PC-3 (cell line): ENCODE results near the gene ACKR3. TPM values are rescaled to one million over a fixed set of nuclear protein-coding genes. Genes with fewer than 3 reads are reported as not detected.

Source experiments
- ATAC-seq: fragments of 200-7000 bp; cut with Tn5 transposase; 2 replicates; pipeline ENCODE4 v1.9.1; 2020; ENCODE audit warnings: mild to moderate bottlenecking, moderate library complexity
- BruUV-seq: library from RNA; stranded (reverse); fragments of 400-500 nt; replicated peaks from 2 replicates; lab custom pipeline; 2021; lab: Mats Ljungman, UMichigan
- CTCF ChIA-PET: fragments of 300-600 bp; sonication (Branson Sonifier 250); formaldehyde crosslinking; loops from one replicate; lab custom pipeline; 2022; ENCODE audit warnings: antibody characterized with exemption; lab: Charles Lee
- POLR2A ChIA-PET: fragments of 300-600 bp; sonication (Branson Sonifier 250); formaldehyde crosslinking; loops from one replicate; lab custom pipeline; 2022; ENCODE audit warnings: antibody characterized with exemption; ENCODE audit not compliant: unreplicated experiment; lab: Charles Lee
- DNase-seq: peaks from one replicate; pipeline ENCODE4 v3.0.0-alpha.2; 2015
- H2AFZ ChIP-seq: fragments of 300-600 bp; sonication (generic); 2 replicates; pipeline ENCODE4 v1.6.0; 2016; ENCODE audit warnings: antibody characterized with exemption, low read length
- H3F3A ChIP-seq: fragments of 300-600 bp; sonication (generic); one replicate; pipeline ENCODE4 v1.6.0; 2017; ENCODE audit warnings: antibody characterized with exemption, low read length, control low read depth, mild to moderate bottlenecking; ENCODE audit not compliant: unreplicated experiment
- H3K27ac ChIP-seq: fragments of 300-600 bp; sonication (generic); 2 replicates; pipeline ENCODE4 v1.5.1; 2016; ENCODE audit warnings: mild to moderate bottlenecking, low read length
- H3K27me3 ChIP-seq: fragments of 300-600 bp; sonication (generic); 2 replicates; pipeline ENCODE4 v1.6.1; 2016; ENCODE audit warnings: low read length, mixed read lengths
- H3K36me3 ChIP-seq: fragments of 300-600 bp; sonication (generic); 2 replicates; pipeline ENCODE4 v1.6.1; 2016; ENCODE audit warnings: low read depth, mixed run types, low read length, mixed read lengths
- H3K4me1 ChIP-seq: fragments of 300-600 bp; sonication (generic); 2 replicates; pipeline ENCODE4 v1.5.1; 2016; ENCODE audit warnings: low read length; ENCODE audit not compliant: insufficient read depth
- H3K4me2 ChIP-seq: fragments of 300-600 bp; sonication (generic); 2 replicates; pipeline ENCODE4 v1.6.0; 2016; ENCODE audit warnings: low read length
- H3K4me3 ChIP-seq: fragments of 300-600 bp; sonication (generic); 2 replicates; pipeline ENCODE4 v1.5.1; 2016; ENCODE audit warnings: mild to moderate bottlenecking, low read length, mixed read lengths
- H3K79me2 ChIP-seq: fragments of 300-600 bp; sonication (generic); 2 replicates; pipeline ENCODE4 v1.6.1; 2017; ENCODE audit warnings: low read length, mixed read lengths
- H3K9ac ChIP-seq: fragments of 300-600 bp; sonication (generic); 2 replicates; pipeline ENCODE4 v1.6.0; 2016; ENCODE audit warnings: mild to moderate bottlenecking, low read length
- H3K9me2 ChIP-seq: fragments of 300-600 bp; sonication (generic); replicated peaks from 2 replicates; pipeline ENCODE4 v1.6.1; 2016; ENCODE audit warnings: mixed run types, low read length, mixed read lengths
- H3K9me3 ChIP-seq: fragments of 300-600 bp; sonication (generic); 2 replicates; pipeline ENCODE4 v1.6.1; 2016; ENCODE audit warnings: low read length, mixed read lengths
- H4K20me1 ChIP-seq: fragments of 300-600 bp; sonication (generic); 2 replicates; pipeline ENCODE4 v1.6.1; 2016; ENCODE audit warnings: low read length, mixed read lengths
- EZH2 ChIP-seq: fragments of 300-600 bp; sonication (generic); IDR thresholded peaks from one replicate; pipeline ENCODE4 v1.6.1; 2017; ENCODE audit warnings: antibody characterized with exemption, mild to moderate bottlenecking, low read length; ENCODE audit not compliant: unreplicated experiment
- EZH2phosphoT487 ChIP-seq: fragments of 300-600 bp; sonication (generic); IDR thresholded peaks from 2 replicates; pipeline ENCODE4 v1.6.1; 2018; ENCODE audit warnings: mild to moderate bottlenecking, antibody characterized with exemption, low read length, borderline replicate concordance
- intact Hi-C: fragments of 100-400 bp; cut with micrococcal nuclease; formaldehyde crosslinking; loops from 2 replicates; pipeline ENCODE4 v1.9.0; 2023
- total RNA-seq: library from RNA; depleted of rRNA; stranded (reverse); fragments of >200 nt; gene quantifications from 2 replicates; pipeline ENCODE4 v1.2.3, GENCODE V29; 2014
- TF ChIP-seq, protein P1 (sequence below): fragments of 300-600 bp; sonication (generic); conservative IDR thresholded peaks from 2 replicates; pipeline ENCODE4 v1.5.1; 2017; ENCODE audit warnings: antibody characterized with exemption, low read depth, mild to moderate bottlenecking, low read length

ACKR3 gene
- total RNA-seq, 1 experiment from 2014 or later: 3.1 TPM

DNA sequence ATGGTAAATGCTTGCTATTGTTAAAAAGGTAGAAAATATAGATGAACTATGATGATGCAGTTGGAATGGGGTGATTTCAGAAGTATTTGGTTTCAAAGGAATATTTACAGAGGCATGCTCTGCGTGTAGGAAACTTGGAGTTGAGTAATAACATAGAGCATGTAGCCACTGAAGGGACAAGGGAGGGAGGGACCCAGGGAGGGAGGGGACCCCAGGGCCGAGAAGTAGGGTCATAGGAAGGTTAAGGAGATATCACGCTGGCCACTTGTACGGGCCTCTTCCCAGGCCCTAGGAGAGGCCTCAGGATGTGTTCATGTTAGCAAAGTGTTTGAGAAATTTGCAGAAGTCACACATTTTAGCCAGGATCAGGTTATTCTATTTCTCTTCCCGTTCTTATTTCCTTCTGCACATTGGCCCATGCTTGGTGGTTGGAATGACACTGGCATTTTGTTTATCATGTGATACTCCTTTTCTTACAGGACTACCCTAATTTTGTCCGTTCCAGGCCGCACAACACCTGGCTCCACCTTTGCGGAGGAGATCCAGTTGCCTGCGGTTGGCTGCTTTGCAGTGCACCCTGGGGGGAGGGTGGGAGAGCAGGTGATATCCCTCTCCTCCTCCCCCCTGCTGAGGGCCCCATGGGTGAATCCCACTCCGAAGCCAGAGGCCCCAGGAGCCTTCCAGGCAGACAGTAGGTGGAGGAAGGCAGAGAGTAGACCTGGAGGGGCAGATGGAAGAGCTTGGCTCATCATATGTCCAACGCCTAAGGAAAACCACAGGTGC lies 16.9 kb upstream of the ACKR3 start:
- no peak for ATAC-seq
- DNase-seq: no peak
- Histone ChIP-seq H3K9me3 (no peaks in the 10 kb centered on the region), H3K36me3 (no peaks in the 10 kb centered on the region), H3K9me2 (no peaks in the 10 kb centered on the region), H3K27me3 (no peaks in the 10 kb centered on the region), H3K4me2 (no peak overlapping the region), H3K79me2 (no peaks in the 10 kb centered on the region), H3K27ac (no peak overlapping the region), H4K20me1 (no peaks in the 10 kb centered on the region), H2AFZ (no peak overlapping the region), H3K9ac (no peak overlapping the region), H3K4me1 (no peaks in the 10 kb centered on the region), H3K4me3 (no peak overlapping the region), H3F3A (no peaks in the 10 kb centered on the region)
- CTCF ChIA-PET: no interaction called here
- intact Hi-C loops: no loop called here
- no TSS peak for BruUV-seq
- POLR2A ChIA-PET: no interaction called here
- TF ChIP-seq EZH2 (no peak), EZH2phosphoT487 (no peak)
- TF ChIP-seq, protein P1, sequence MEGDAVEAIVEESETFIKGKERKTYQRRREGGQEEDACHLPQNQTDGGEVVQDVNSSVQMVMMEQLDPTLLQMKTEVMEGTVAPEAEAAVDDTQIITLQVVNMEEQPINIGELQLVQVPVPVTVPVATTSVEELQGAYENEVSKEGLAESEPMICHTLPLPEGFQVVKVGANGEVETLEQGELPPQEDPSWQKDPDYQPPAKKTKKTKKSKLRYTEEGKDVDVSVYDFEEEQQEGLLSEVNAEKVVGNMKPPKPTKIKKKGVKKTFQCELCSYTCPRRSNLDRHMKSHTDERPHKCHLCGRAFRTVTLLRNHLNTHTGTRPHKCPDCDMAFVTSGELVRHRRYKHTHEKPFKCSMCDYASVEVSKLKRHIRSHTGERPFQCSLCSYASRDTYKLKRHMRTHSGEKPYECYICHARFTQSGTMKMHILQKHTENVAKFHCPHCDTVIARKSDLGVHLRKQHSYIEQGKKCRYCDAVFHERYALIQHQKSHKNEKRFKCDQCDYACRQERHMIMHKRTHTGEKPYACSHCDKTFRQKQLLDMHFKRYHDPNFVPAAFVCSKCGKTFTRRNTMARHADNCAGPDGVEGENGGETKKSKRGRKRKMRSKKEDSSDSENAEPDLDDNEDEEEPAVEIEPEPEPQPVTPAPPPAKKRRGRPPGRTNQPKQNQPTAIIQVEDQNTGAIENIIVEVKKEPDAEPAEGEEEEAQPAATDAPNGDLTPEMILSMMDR: no peak

DNA sequence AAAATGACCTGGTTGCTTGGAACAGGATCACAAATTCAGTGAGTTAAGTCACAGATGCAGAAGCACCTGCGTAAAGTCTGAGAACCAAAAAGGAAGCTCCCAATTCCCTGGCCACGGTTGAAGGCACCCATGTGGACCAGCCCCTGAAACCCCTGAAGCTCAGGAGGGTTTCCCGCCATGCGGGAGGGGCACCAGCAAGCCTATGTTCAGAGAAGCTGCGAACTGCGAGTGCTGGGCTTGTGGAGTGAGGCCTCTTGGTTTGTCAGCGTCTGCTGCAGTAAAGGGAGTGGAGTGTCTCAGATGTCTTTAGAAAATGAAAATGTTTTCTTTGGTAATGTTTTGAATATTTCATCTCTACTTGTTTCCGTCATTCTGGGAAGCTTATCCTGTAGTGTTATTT lies 16.1 kb upstream of the ACKR3 start:
- no peak for DNase-seq
- Histone ChIP-seq H3K9me3 (no peaks in the 10 kb centered on the region), H4K20me1 (no peaks in the 10 kb centered on the region), H3K27ac (no peak overlapping the region), H3K4me1 (no peaks in the 10 kb centered on the region), H3K36me3 (no peaks in the 10 kb centered on the region), H3K4me3 (no peak overlapping the region), H3K27me3 (no peaks in the 10 kb centered on the region), H3K9me2 (no peaks in the 10 kb centered on the region), H2AFZ (no peak overlapping the region), H3K4me2 (no peak overlapping the region), H3K79me2 (no peaks in the 10 kb centered on the region), H3K9ac (no peak overlapping the region), H3F3A (no peaks in the 10 kb centered on the region)
- intact Hi-C loops: no loop called here
- no peak for ATAC-seq
- BruUV-seq: no TSS peak
- ChIA-PET POLR2A (interaction anchor here (0.5 kb wide), 1 partner anchor 356 kb away, joined by 5 read pairs; no protein-coding TSS in a partner anchor), CTCF (no interaction called here)
- TF ChIP-seq, protein P1: no peak
- TF ChIP-seq EZH2: no peak
- TF ChIP-seq EZH2phosphoT487: no peak

DNA sequence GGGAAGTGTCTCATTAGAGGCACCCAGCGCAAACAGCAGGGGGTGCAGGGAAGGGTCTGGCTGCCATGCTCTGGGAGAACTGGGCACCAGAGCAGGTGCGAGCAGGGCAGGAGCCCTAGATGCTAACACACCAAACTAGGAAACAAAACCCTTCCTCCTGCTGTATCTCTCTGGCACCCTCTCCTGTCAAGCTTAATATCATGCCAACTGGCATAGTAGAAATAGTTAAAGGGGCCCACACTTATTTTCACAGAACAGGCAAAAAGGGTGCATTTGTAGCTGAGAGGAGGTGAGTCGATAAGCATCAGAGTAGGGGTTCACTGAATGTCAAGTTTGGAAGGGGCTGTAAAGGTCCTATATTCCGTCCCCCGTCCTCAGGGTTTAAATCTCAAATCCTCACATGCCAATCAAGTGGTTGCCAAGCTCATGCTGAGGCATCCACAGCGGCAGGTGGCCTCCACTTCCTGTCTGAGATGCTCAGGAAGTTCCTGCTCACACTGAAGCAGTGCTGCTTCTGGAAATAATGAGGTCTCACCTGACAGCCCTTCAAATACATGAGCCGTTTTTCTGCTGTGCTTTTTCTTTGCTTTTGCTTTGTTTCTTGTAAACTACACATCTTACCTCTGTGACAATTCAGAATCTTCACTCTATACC lies 14.9 kb upstream of the ACKR3 start:
- Histone ChIP-seq H3K9me2 (no peaks in the 10 kb centered on the region), H3K36me3 (no peaks in the 10 kb centered on the region), H3K4me3 (no peak overlapping the region), H4K20me1 (no peaks in the 10 kb centered on the region), H3K4me1 (no peaks in the 10 kb centered on the region), H2AFZ (no peak overlapping the region), H3K9ac (no peak overlapping the region), H3K27me3 (no peaks in the 10 kb centered on the region), H3K9me3 (no peaks in the 10 kb centered on the region), H3F3A (no peaks in the 10 kb centered on the region), H3K79me2 (no peaks in the 10 kb centered on the region), H3K4me2 (no peak overlapping the region), H3K27ac (no peak overlapping the region)
- no peak for TF ChIP-seq EZH2
- POLR2A ChIA-PET: no interaction called here
- intact Hi-C loops: no loop called here
- no peak for DNase-seq
- CTCF ChIA-PET: no interaction called here
- ATAC-seq: no peak
- BruUV-seq: no TSS peak
